Measurements from ENCODE around the gene ARMC3.

DNA sequence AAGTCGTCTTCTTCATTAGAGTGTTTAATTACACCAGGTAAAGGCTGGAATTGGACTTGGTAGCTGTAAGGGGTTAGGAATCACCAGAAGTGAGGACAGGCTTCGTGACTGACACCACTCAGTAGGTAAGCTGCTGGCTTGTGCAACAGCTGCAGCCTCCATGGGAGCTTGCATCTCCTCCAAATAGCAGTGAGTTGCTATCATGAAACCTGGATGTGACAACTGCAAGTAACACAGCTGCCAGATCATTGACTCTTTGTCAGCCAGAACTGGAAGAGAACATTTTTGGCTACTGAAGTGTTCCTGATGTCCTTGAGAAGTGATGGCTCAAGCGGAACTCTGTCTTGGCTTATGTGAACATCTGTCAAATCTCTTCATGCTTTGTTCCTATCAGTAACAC lies 103.5 kb downstream of the ARMC3 start:
- TF ChIP-seq, protein P1, sequence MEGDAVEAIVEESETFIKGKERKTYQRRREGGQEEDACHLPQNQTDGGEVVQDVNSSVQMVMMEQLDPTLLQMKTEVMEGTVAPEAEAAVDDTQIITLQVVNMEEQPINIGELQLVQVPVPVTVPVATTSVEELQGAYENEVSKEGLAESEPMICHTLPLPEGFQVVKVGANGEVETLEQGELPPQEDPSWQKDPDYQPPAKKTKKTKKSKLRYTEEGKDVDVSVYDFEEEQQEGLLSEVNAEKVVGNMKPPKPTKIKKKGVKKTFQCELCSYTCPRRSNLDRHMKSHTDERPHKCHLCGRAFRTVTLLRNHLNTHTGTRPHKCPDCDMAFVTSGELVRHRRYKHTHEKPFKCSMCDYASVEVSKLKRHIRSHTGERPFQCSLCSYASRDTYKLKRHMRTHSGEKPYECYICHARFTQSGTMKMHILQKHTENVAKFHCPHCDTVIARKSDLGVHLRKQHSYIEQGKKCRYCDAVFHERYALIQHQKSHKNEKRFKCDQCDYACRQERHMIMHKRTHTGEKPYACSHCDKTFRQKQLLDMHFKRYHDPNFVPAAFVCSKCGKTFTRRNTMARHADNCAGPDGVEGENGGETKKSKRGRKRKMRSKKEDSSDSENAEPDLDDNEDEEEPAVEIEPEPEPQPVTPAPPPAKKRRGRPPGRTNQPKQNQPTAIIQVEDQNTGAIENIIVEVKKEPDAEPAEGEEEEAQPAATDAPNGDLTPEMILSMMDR (IDR thresholded peaks at IDR 0.05), result no peak
- TF ChIP-seq POLR2A (IDR thresholded peaks at IDR 0.05), result no peak

Measured in adrenal gland (tissue), 5 donors.